ENCODE measurements around the gene ERP27. TPM values are rescaled to one million over a fixed set of nuclear protein-coding genes. Genes with fewer than 3 reads are reported as not detected.
A peak's percentile ranks its signal among the peaks of the same experiment; 100 is the strongest.

The ERP27 gene
- total RNA-seq, 1 donor from 2014 or later: 58.1 TPM

GRCh38 chr12:14910090-14910915 lies 28.0 kb downstream of the ERP27 start:
- H3K27ac Mint-ChIP-seq: no peak overlapping the region
- no peak overlapping the region for H3K4me3 Mint-ChIP-seq
- DNase-seq (ENCODE audit: low spot score in 2 of 2, unreplicated experiment in 2 of 2): no peak
- peaks cover 43% of the 10 kb centered on the region for H3K36me3 Mint-ChIP-seq
- TF ChIP-seq CTCF (IDR thresholded peaks at IDR 0.05; ENCODE audit: unreplicated experiment): no peak
- peaks cover 12% of the 10 kb centered on the region for H3K4me1 Mint-ChIP-seq
- peaks cover 11% of the 10 kb centered on the region for H3K9me3 Mint-ChIP-seq
- H3K27me3 Mint-ChIP-seq (ENCODE audit: low read depth): no peaks in the 10 kb centered on the region

- H3K36me3 Mint-ChIP-seq: peaks cover 35% of the 10 kb centered on the region
These were observed 30.4 kb downstream of the ERP27 start for GRCh38 chr12:14907953-14908352.

GRCh38 chr12:14906114-14906513 lies 32.2 kb downstream of the ERP27 start:
- peaks cover 39% of the 10 kb centered on the region for H3K4me1 Mint-ChIP-seq
- H3K36me3 Mint-ChIP-seq: peaks cover 27% of the 10 kb centered on the region
- DNase-seq (ENCODE audit: low spot score in 2 of 2, unreplicated experiment in 2 of 2): no peak
- no peaks in the 10 kb centered on the region for H3K27me3 Mint-ChIP-seq (ENCODE audit: low read depth)
- TF ChIP-seq CTCF (IDR thresholded peaks at IDR 0.05; ENCODE audit: unreplicated experiment): no peak
- peaks cover 7% of the 10 kb centered on the region for H3K9me3 Mint-ChIP-seq
- no peak overlapping the region for H3K27ac Mint-ChIP-seq
- no peak overlapping the region for H3K4me3 Mint-ChIP-seq

More at GRCh38 chr12:14907953-14908352, 30.4 kb downstream of the ERP27 start:
- DNase-seq (ENCODE audit: low spot score in 2 of 2, unreplicated experiment in 2 of 2): no peak
- peaks cover 32% of the 10 kb centered on the region for H3K4me1 Mint-ChIP-seq
- H3K27ac Mint-ChIP-seq: no peak overlapping the region
- no peak for TF ChIP-seq CTCF (IDR thresholded peaks at IDR 0.05; ENCODE audit: unreplicated experiment)
- H3K27me3 Mint-ChIP-seq (ENCODE audit: low read depth): no peaks in the 10 kb centered on the region
- no peak overlapping the region for H3K4me3 Mint-ChIP-seq
- H3K9me3 Mint-ChIP-seq: peaks cover 11% of the 10 kb centered on the region

GRCh38 chr12:14905269-14906004 lies 32.9 kb downstream of the ERP27 start:
- no peaks in the 10 kb centered on the region for H3K27me3 Mint-ChIP-seq (ENCODE audit: low read depth)
- H3K9me3 Mint-ChIP-seq: peaks cover 7% of the 10 kb centered on the region
- peaks cover 24% of the 10 kb centered on the region for H3K36me3 Mint-ChIP-seq
- H3K4me1 Mint-ChIP-seq: peaks cover 38% of the 10 kb centered on the region
- TF ChIP-seq CTCF (IDR thresholded peaks at IDR 0.05; ENCODE audit: unreplicated experiment): no peak
- no peak for DNase-seq (ENCODE audit: low spot score in 2 of 2, unreplicated experiment in 2 of 2)
- H3K27ac Mint-ChIP-seq: peak overlapping the region; percentile 70
- H3K4me3 Mint-ChIP-seq: no peak overlapping the region

- Mint-ChIP-seq H3K9me3 (peaks cover 7% of the 10 kb centered on the region), H3K27me3 (ENCODE audit: low read depth) (no peaks in the 10 kb centered on the region), H3K4me1 (peaks cover 43% of the 10 kb centered on the region), H3K36me3 (peaks cover 19% of the 10 kb centered on the region), H3K27ac (peak overlapping the region; percentile 70), H3K4me3 (no peak overlapping the region)
- TF ChIP-seq CTCF (IDR thresholded peaks at IDR 0.05; ENCODE audit: unreplicated experiment): no peak
- no peak for DNase-seq (ENCODE audit: low spot score in 2 of 2, unreplicated experiment in 2 of 2)
These were observed 33.5 kb downstream of the ERP27 start for GRCh38 chr12:14904854-14905253.

Measured in mesothelial cell of epicardium (in vitro differentiated cells).